HUDEP-2 (cell line): ENCODE data around the gene CLDN5.

Experiments used
- DNase-seq, 76 experiments: peaks; one replicate each; lab custom pipeline; 2025; ENCODE audit not compliant: unreplicated experiment in 76 of 76; lab: John Stamatoyannopoulos, UW

CLDN5 gene

GRCh38 chr22:19523240-19524169, 705 bp downstream of the CLDN5 start:
- peak in 4 of 76 experiments; percentile 15 to 24 (median 20) for DNase-seq

GRCh38 chr22:19522881-19523239, 1.4 kb downstream of the CLDN5 start:
- no peak for DNase-seq

- peak in 3 of 76 experiments; percentile 3 to 9 (median 7) for DNase-seq
Observed at GRCh38 chr22:19522190-19522880, 1.9 kb downstream of the CLDN5 start.

GRCh38 chr22:19520566-19521305, 3.5 kb downstream of the CLDN5 start:
- no peak for DNase-seq

GRCh38 chr22:19520007-19520406, 4.2 kb downstream of the CLDN5 start:
- DNase-seq = no peak

GRCh38 chr22:19519041-19519926, 4.9 kb downstream of the CLDN5 start:
- DNase-seq = no peak

GRCh38 chr22:19518635-19519034, 5.6 kb downstream of the CLDN5 start:
- DNase-seq = no peak

- no peak for DNase-seq
Observed at GRCh38 chr22:19517919-19518611, 6.1 kb downstream of the CLDN5 start.

- DNase-seq = no peak
Observed at GRCh38 chr22:19517171-19517500, 7.1 kb downstream of the CLDN5 start.

- no peak for DNase-seq
Observed at GRCh38 chr22:19516378-19517170, 7.6 kb downstream of the CLDN5 start.

GRCh38 chr22:19515654-19516377, 8.4 kb downstream of the CLDN5 start:
- no peak for DNase-seq

GRCh38 chr22:19514831-19515565, 9.2 kb downstream of the CLDN5 start:
- no peak for DNase-seq

- no peak for DNase-seq
Observed at GRCh38 chr22:19513823-19514222, 10.4 kb downstream of the CLDN5 start.

GRCh38 chr22:19510919-19511341, 13.3 kb downstream of the CLDN5 start:
- no peak for DNase-seq

GRCh38 chr22:19509923-19510322, 14.3 kb downstream of the CLDN5 start:
- no peak for DNase-seq

- DNase-seq = no peak
Observed at GRCh38 chr22:19509191-19509590, 15.0 kb downstream of the CLDN5 start.

- no peak for DNase-seq
Observed at GRCh38 chr22:19508024-19508776, 16.0 kb downstream of the CLDN5 start.
